GM12891 (cell line): ENCODE measurements around the gene GRM7.

Source experiments
- PAX5 ChIP-seq: IDR thresholded peaks from 2 replicates; pipeline ENCODE4 v1.6.1; 2011; ENCODE audit warnings: low read length, moderate library complexity, mild to moderate bottlenecking; ENCODE audit not compliant: insufficient read depth, severe bottlenecking
- POLR2A ChIP-seq: IDR thresholded peaks from 2 replicates; pipeline ENCODE4 v1.6.1; 2011; ENCODE audit warnings: low read depth, low read length, control low read depth
- POLR2AphosphoS5 ChIP-seq: IDR thresholded peaks from 2 replicates; pipeline ENCODE4 v1.6.1; 2011; ENCODE audit warnings: low read depth, low read length, control low read depth
- POU2F2 ChIP-seq: IDR thresholded peaks from 2 replicates; pipeline ENCODE4 v1.6.1; 2011; ENCODE audit warnings: low read depth, mild to moderate bottlenecking, control low read depth, low read length, moderate library complexity
- TAF1 ChIP-seq: IDR thresholded peaks from 2 replicates; pipeline ENCODE4 v1.6.1; 2011; ENCODE audit warnings: low read depth, low read length, control low read depth

DNA sequence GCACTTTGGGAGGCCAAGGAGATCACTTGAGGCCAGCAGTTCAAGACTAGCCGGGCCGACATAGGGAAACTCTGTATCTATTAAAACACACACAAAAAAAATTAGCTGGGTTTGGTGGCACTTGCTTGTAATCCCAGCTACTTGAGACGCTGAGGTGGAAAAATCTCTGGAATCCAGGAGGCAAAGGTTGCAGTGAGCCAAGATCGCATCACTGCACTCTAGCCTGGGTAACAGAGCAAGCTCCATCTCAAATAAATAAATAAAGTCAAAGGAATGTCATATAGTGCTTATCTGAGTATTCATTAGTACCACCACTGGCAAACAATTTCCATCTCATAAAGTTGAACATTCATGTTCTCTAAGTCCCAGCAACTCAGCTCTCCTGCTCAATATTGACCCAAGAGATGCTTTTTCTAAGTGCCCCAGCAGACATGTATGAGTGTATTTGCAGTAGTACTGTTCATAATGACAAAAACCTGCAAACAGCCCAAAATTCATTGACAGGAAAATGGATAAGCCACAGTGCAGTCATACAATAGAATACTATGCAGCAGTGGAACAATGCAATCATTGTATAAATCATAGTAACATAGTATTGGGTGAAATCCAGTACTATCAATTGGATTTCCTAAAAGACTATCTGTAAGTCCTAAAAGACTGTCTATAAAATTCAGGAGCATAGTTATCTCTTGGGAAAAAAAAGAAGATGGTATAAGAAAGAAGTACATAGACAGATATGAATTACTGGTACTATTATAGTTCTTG is 889.2 kb downstream of the GRM7 start:
- TF ChIP-seq TAF1 (no peak), POLR2A (no peak), PAX5 (no peak), POLR2AphosphoS5 (no peak), POU2F2 (no peak)
